ENCODE results near the gene TRIP6.
"Not testable (repeated sequence)": the region's sequence is repeated elsewhere in the genome, so short reads cannot be mapped to it uniquely, and the experiment has no call there.

TRIP6 gene

GRCh38 chr7:100837099-100837836 is 29.9 kb upstream of the TRIP6 start:
- DNase-seq (ENCODE audit: low spot score) = peak; percentile 92

GRCh38 chr7:100839361-100839760 is 27.8 kb upstream of the TRIP6 start:
- no peak for DNase-seq (ENCODE audit: low spot score)

- no peak for DNase-seq (ENCODE audit: low spot score)
Measured at GRCh38 chr7:100840470-100841100, 26.6 kb upstream of the TRIP6 start.

- DNase-seq (ENCODE audit: low spot score) = no peak
Measured at GRCh38 chr7:100847360-100847759, 19.8 kb upstream of the TRIP6 start.

GRCh38 chr7:100852048-100852872 is 14.9 kb upstream of the TRIP6 start, which contains the start of gene SLC12A9:
Gene SLC12A9, plus strand, starts transcription at chr7:100852713. Its CDS starts 1,485 bp downstream, at chr7:100854198.
- peak; percentile 92 for DNase-seq (ENCODE audit: low spot score)

- DNase-seq (ENCODE audit: low spot score) = no peak
Measured at GRCh38 chr7:100854146-100854895, 12.9 kb upstream of the TRIP6 start.

- DNase-seq (ENCODE audit: low spot score) = not testable (repeated sequence)
Measured at GRCh38 chr7:100854899-100855298, 12.3 kb upstream of the TRIP6 start.

GRCh38 chr7:100855515-100855914 is 11.7 kb upstream of the TRIP6 start:
- DNase-seq (ENCODE audit: low spot score) = no peak

- DNase-seq (ENCODE audit: low spot score) = no peak
Measured at GRCh38 chr7:100856871-100857282, 10.3 kb upstream of the TRIP6 start.

- DNase-seq (ENCODE audit: low spot score) = no peak
Measured at GRCh38 chr7:100859856-100860255, 7.3 kb upstream of the TRIP6 start.

- no peak for DNase-seq (ENCODE audit: low spot score)
Measured at GRCh38 chr7:100860702-100861615, 6.2 kb upstream of the TRIP6 start.

GRCh38 chr7:100861616-100861985 is 5.6 kb upstream of the TRIP6 start:
- no peak for DNase-seq (ENCODE audit: low spot score)

GRCh38 chr7:100863406-100863950 is 3.7 kb upstream of the TRIP6 start:
- no peak for DNase-seq (ENCODE audit: low spot score)

- no peak for DNase-seq (ENCODE audit: low spot score)
Measured at GRCh38 chr7:100864263-100864845, 2.8 kb upstream of the TRIP6 start.

- peak; percentile 50 for DNase-seq (ENCODE audit: low spot score)
Measured at GRCh38 chr7:100865372-100865911, 1.7 kb upstream of the TRIP6 start.

GRCh38 chr7:100865938-100866728 is 1.1 kb upstream of the TRIP6 start:
- peak; percentile 81 for DNase-seq (ENCODE audit: low spot score)

GRCh38 chr7:100866729-100867039 is 503 bp upstream of the TRIP6 start:
- DNase-seq (ENCODE audit: low spot score) = no peak

- no peak for DNase-seq (ENCODE audit: low spot score)
Measured at GRCh38 chr7:100867776-100868485, 744 bp downstream of the TRIP6 start.
